ENCODE measurements around the gene SPAG17. TPM values are rescaled to one million over a fixed set of nuclear protein-coding genes. Genes with fewer than 3 reads are reported as not detected.

Gene SPAG17
- total RNA-seq, 1 donor from 2014 or later: not detected

- intact Hi-C loops (cut with micrococcal nuclease): no loop called here
Measured at GRCh38 chr1:118160806-118161205, 24.2 kb downstream of the SPAG17 start.

- intact Hi-C loops (cut with micrococcal nuclease): no loop called here
Measured at GRCh38 chr1:118159569-118159968, 25.5 kb downstream of the SPAG17 start.

GRCh38 chr1:118158924-118159323 lies 26.1 kb downstream of the SPAG17 start:
- intact Hi-C loops (cut with micrococcal nuclease): no loop called here

GRCh38 chr1:118157506-118157905 lies 27.5 kb downstream of the SPAG17 start:
- intact Hi-C loops (cut with micrococcal nuclease): no loop called here

GRCh38 chr1:118155106-118155505 lies 29.9 kb downstream of the SPAG17 start:
- intact Hi-C loops (cut with micrococcal nuclease): no loop called here

- intact Hi-C loops (cut with micrococcal nuclease): no loop called here
Measured at GRCh38 chr1:118154220-118154619, 30.8 kb downstream of the SPAG17 start.

GRCh38 chr1:118151312-118151937 lies 33.6 kb downstream of the SPAG17 start:
- intact Hi-C loops (cut with micrococcal nuclease): no loop called here

GRCh38 chr1:118149799-118150198 lies 35.2 kb downstream of the SPAG17 start:
- intact Hi-C loops (cut with micrococcal nuclease): no loop called here

- intact Hi-C loops (cut with micrococcal nuclease): no loop called here
Measured at GRCh38 chr1:118148034-118148433, 37.0 kb downstream of the SPAG17 start.

- intact Hi-C loops (cut with micrococcal nuclease): no loop called here
Measured at GRCh38 chr1:118147522-118147921, 37.5 kb downstream of the SPAG17 start.

- intact Hi-C loops (cut with micrococcal nuclease): no loop called here
Measured at GRCh38 chr1:118145721-118146120, 39.3 kb downstream of the SPAG17 start.

GRCh38 chr1:118144684-118145083 lies 40.3 kb downstream of the SPAG17 start:
- intact Hi-C loops (cut with micrococcal nuclease): no loop called here

- intact Hi-C loops (cut with micrococcal nuclease): no loop called here
Measured at GRCh38 chr1:118143831-118144230, 41.2 kb downstream of the SPAG17 start.

GRCh38 chr1:118143121-118143520 lies 41.9 kb downstream of the SPAG17 start:
- intact Hi-C loops (cut with micrococcal nuclease): no loop called here

- intact Hi-C loops (cut with micrococcal nuclease): no loop called here
Measured at GRCh38 chr1:118142546-118142945, 42.5 kb downstream of the SPAG17 start.

GRCh38 chr1:118137900-118138299 lies 47.1 kb downstream of the SPAG17 start:
- intact Hi-C loops (cut with micrococcal nuclease): no loop called here

GRCh38 chr1:118136187-118136941 lies 48.7 kb downstream of the SPAG17 start:
- intact Hi-C loops (cut with micrococcal nuclease): no loop called here

- intact Hi-C loops (cut with micrococcal nuclease): no loop called here
Measured at GRCh38 chr1:118132000-118132399, 53.0 kb downstream of the SPAG17 start.

GRCh38 chr1:118128761-118129160 lies 56.3 kb downstream of the SPAG17 start:
- intact Hi-C loops (cut with micrococcal nuclease): no loop called here

GRCh38 chr1:118124064-118124463 lies 61.0 kb downstream of the SPAG17 start:
- intact Hi-C loops (cut with micrococcal nuclease): no loop called here

- intact Hi-C loops (cut with micrococcal nuclease): no loop called here
Measured at GRCh38 chr1:118123116-118123839, 61.8 kb downstream of the SPAG17 start.

- intact Hi-C loops (cut with micrococcal nuclease): no loop called here
Measured at GRCh38 chr1:118122234-118123004, 62.6 kb downstream of the SPAG17 start.

Measured in T-helper 1 cell treated with Interleukin-12 subunit alpha and Interleukin-12 subunit beta and Interleukin-4 antibody, amounts not matched to agents 30 ng/mL and 1 ng/mL, for 36 hours (primary cell).